NOMO-1 treated with DMSO at 0.1 percent for 48 hours (cell line): Measurements from ENCODE around the gene MLXIP.

Experiments used
- DNase-seq: peaks from one replicate; lab custom pipeline; 2025; ENCODE audit not compliant: unreplicated experiment; lab: John Stamatoyannopoulos, UW

The MLXIP gene

GRCh38 chr12:122079033-122079531 lies 526 bp downstream of the MLXIP start:
- peak; percentile 39 for DNase-seq

GRCh38 chr12:122079532-122080081 lies 1.1 kb downstream of the MLXIP start:
- DNase-seq: peak; percentile 52

GRCh38 chr12:122080149-122081082 lies 1.9 kb downstream of the MLXIP start:
- peak; percentile 77 for DNase-seq

- peak; percentile 19 for DNase-seq
Measured at GRCh38 chr12:122081083-122081696, 2.6 kb downstream of the MLXIP start.

- peak; percentile 86 for DNase-seq
Measured at GRCh38 chr12:122081697-122082221, 3.2 kb downstream of the MLXIP start.

GRCh38 chr12:122082621-122083356 lies 4.2 kb downstream of the MLXIP start:
- no peak for DNase-seq

- DNase-seq: no peak
Measured at GRCh38 chr12:122084857-122085405, 6.4 kb downstream of the MLXIP start.

- DNase-seq: no peak
Measured at GRCh38 chr12:122085591-122085990, 7.0 kb downstream of the MLXIP start.

- DNase-seq: no peak
Measured at GRCh38 chr12:122086116-122086515, 7.6 kb downstream of the MLXIP start.

- no peak for DNase-seq
Measured at GRCh38 chr12:122086641-122087285, 8.2 kb downstream of the MLXIP start.

GRCh38 chr12:122087431-122088178 lies 9.0 kb downstream of the MLXIP start:
- DNase-seq: no peak

- no peak for DNase-seq
Measured at GRCh38 chr12:122088179-122088810, 9.7 kb downstream of the MLXIP start.

- no peak for DNase-seq
Measured at GRCh38 chr12:122089077-122089476, 10.5 kb downstream of the MLXIP start.

- peak; percentile 82 for DNase-seq
Measured at GRCh38 chr12:122090759-122091515, 12.4 kb downstream of the MLXIP start.

- no peak for DNase-seq
Measured at GRCh38 chr12:122093098-122093883, 14.7 kb downstream of the MLXIP start.

- DNase-seq: no peak
Measured at GRCh38 chr12:122094137-122094734, 15.7 kb downstream of the MLXIP start.
